ENCODE data around the gene SULF2.

The SULF2 gene

GRCh38 chr20:47668313-47669151 lies 116.7 kb downstream of the SULF2 start:
- no peak for DNase-seq (ENCODE audit: low read depth, low spot score)
- H3K4me3 ChIP-seq (ENCODE audit: low read length) = no peak overlapping the region

DNA sequence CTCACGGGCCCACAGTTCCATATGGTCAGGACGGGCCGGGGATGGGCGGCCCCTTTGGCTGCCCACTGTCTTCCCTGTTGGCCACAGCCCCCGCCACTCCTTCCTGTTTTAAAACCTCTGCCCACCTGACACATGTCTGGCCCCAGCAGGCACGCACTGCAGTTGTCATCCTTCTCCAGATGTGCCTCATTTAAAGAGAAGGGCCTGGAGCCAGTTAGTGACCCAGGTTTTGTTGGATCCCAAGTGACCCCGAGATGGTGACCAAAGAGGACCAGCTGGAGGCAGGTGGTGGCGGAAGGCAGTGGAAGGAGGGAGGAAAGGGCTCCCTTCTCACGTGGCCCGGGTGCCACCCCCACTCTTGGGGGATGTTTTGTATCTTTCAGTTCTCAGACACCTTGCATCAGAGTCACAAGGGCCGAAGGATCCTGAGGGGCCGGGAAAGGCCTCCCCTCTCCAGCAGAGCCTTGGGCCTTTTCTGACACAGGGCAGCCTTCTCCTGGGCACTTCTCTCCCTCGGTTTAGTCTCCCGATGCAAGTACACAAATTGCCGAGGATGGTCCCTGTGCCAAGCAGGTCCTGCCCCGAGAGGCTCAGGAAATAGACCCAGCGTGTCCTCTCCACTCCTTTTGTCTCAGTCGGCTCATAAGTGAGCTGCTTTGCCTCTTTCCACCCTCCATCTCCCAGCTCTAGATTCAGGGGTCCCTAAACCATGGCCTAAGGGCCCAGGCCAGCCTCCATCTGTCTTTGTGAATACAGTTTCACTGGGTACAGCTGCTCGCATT lies 117.6 kb downstream of the SULF2 start:
- no peak for DNase-seq (ENCODE audit: low read depth, low spot score)
- H3K4me3 ChIP-seq (ENCODE audit: low read length) = no peak overlapping the region

- DNase-seq (ENCODE audit: low read depth, low spot score) = no peak
- H3K4me3 ChIP-seq (ENCODE audit: low read length) = no peak overlapping the region
These were observed 118.2 kb downstream of the SULF2 start for GRCh38 chr20:47667086-47667485.

- DNase-seq (ENCODE audit: low read depth, low spot score) = no peak
- no peak overlapping the region for H3K4me3 ChIP-seq (ENCODE audit: low read length)
These were observed 119.0 kb downstream of the SULF2 start for GRCh38 chr20:47666304-47666703.

DNA sequence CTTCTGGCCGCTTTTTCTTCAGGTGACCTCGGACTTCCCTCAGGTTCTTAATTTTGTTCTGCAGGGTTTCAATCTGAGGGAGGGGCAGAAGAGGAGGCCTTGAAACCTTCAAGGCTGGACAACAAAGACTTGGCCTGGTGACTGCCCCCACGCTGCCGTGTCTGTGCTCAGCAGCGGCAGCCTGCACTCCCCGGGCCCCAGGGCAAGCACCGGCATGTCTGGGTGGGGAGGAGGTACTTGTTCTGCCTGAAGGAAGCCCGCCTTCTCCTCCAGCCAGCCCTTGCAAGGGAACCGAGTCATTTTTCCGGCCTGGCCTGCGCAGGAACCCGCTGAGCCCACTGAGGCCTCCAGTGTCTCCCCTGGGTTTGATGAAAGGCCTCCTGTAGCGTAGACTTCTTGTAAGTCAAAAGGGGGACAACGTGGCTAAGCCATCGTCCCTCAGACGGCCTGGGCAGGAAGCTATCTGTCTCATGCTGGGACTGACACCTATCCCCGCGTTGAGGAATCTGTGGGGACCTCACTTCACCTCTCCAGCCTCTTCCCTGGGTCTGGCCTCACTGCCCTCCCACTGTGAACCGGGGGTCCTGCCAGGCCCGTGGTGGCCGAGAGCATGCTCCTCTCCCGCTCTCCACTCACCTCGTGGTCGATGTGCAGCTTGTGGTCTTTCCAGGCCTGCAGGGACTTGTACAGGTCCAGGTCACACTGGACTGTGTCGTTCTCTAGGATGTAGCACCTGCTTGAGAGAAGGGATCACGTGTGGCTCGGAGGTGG lies 119.9 kb downstream of the SULF2 start:
- H3K4me3 ChIP-seq (ENCODE audit: low read length) = no peak overlapping the region
- no peak for DNase-seq (ENCODE audit: low read depth, low spot score)

- H3K4me3 ChIP-seq (ENCODE audit: low read length) = no peak overlapping the region
- DNase-seq (ENCODE audit: low read depth, low spot score) = no peak
These were observed 120.5 kb downstream of the SULF2 start for GRCh38 chr20:47664744-47665143.

GRCh38 chr20:47664068-47664437 lies 121.2 kb downstream of the SULF2 start:
- no peak for DNase-seq (ENCODE audit: low read depth, low spot score)
- no peak overlapping the region for H3K4me3 ChIP-seq (ENCODE audit: low read length)

DNA sequence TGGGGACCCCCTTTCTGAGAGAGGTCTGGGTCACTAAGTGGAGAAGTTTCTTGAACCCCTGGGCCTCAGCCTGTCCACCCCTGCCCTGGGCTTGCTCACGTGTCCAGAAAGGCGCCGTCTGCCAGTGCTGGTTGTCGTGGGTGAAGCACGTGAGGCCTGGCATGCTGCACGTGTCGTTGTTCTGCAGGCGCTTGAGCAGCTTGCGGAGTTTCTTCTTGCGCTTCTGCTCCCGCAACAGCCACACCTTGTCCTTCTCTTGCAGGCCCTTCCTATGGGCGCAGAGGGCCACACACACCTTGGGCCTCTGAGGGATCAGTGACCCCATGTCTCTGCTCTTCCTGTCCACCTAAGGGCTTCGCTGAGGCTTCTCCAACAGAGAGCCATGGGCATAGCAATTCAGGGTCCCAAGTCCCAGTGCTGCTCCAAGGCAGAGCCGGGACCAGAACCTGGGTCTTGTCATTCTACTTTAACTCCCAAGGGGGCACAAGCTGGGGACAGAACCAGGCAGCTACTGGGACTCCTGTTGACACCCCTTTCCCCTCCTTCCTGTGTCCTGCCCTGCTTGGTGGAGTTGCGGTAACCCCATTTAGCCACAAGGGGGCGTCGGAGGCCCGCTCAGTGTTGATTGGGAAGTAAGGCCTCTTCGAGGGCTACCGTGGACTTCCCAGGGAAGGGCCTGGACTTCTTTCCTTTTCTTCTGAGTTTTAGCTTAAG lies 121.8 kb downstream of the SULF2 start:
- peak; percentile 56 for DNase-seq (ENCODE audit: low read depth, low spot score)

DNA sequence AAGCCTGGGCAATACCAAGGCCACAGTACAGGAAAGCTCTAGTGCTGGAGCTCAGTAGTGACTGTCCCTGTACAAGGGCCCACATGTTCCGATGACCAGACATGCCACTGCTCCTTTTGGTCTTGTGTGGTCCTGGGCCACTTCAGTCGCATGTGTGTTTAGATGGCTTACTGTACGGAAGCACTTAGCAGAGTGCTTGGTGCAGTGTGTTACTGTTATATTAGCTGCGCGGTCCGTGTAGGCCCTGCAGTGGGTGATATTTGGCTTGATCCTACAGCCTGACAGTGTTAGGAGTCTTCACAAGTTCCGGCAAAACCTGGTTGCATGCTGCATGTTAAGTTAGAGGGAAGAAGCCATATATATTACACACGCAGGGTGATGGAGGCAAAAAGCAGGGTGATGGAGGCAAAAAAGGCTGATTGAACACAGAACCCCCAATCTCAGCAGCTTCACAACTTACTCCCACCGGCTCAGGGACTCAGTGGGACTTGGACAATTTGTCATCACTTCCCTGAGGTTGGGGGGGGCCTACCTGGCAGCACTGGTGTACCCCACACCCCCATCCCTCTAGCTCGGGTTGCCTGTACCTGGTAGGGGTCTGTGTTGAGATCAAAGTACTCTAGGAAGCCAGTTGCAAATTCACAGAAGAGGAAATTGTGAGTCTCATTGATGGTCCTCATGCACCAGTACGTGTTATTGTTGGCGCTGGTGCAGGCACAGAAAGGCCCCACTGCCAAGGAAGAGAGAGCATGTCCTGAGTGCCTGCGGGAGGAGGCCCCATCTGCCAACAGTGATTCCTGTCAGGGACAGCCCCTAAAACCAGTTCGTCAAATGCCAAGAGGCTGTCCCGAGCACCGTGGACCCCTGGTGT lies 122.6 kb downstream of the SULF2 start:
- no peak for DNase-seq (ENCODE audit: low read depth, low spot score)
- no peak overlapping the region for H3K4me3 ChIP-seq (ENCODE audit: low read length)

More for the DNA sequence above, 121.8 kb downstream of the SULF2 start:
- H3K4me3 ChIP-seq (ENCODE audit: low read length) = no peak overlapping the region

DNA sequence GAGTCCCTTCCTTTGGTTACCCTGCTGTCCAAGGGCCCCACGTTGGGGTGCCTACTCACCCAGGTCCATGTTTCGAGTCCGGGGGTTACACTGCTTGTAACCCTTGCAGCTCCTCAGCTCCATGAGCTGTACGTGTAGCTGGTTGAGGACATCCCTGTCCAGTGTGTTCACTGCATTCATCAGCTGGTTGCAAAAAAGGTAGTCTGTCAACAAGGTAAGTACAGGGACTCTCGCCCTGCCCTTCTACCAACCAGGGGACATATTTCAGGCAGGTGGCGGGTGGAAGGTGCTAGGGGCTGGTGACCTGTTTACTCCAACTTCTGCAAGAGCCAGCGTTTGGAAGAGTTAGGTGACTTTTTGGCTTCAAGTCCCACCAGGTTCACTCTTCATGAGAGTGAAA lies 123.6 kb downstream of the SULF2 start:
- DNase-seq (ENCODE audit: low read depth, low spot score) = no peak
- H3K4me3 ChIP-seq (ENCODE audit: low read length) = no peak overlapping the region

- no peak for DNase-seq (ENCODE audit: low read depth, low spot score)
- H3K4me3 ChIP-seq (ENCODE audit: low read length) = no peak overlapping the region
These were observed 124.1 kb downstream of the SULF2 start for GRCh38 chr20:47660983-47661700.

DNA sequence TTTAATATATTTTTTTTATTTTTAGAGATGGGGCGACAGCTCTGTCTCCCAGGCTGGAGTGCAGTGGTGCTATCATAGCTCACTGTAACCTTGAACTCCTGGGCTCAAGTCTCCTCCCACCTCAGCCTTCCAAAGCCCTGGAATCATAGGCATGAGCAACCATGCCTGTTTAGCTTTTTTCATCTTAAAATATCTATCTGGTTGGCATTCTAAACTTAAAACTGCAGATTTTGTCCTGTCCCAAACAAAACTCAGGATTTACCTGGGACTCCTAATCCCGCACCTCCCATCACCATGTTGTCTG lies 124.7 kb downstream of the SULF2 start:
- no peak for DNase-seq (ENCODE audit: low read depth, low spot score)
- no peak overlapping the region for H3K4me3 ChIP-seq (ENCODE audit: low read length)

- no peak for DNase-seq (ENCODE audit: low read depth, low spot score)
- no peak overlapping the region for H3K4me3 ChIP-seq (ENCODE audit: low read length)
These were observed 125.2 kb downstream of the SULF2 start for GRCh38 chr20:47659904-47660601.

- H3K4me3 ChIP-seq (ENCODE audit: low read length) = no peak overlapping the region
- DNase-seq (ENCODE audit: low read depth, low spot score) = no peak
These were observed 129.0 kb downstream of the SULF2 start for GRCh38 chr20:47656318-47656717.

- no peak overlapping the region for H3K4me3 ChIP-seq (ENCODE audit: low read length)
These were observed 129.6 kb downstream of the SULF2 start for GRCh38 chr20:47655635-47656034.

DNA sequence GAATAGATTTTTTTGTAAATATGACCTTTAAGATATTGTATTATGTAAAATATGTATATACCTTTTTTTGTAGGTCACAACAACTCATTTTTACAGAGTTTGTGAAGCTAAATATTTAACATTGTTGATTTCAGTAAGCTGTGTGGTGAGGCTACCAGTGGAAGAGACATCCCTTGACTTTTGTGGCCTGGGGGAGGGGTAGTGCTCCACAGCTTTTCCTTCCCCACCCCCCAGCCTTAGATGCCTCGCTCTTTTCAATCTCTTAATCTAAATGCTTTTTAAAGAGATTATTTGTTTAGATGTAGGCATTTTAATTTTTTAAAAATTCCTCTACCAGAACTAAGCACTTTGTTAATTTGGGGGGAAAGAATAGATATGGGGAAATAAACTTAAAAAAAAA lies 130.9 kb downstream of the SULF2 start:
- DNase-seq (ENCODE audit: low read depth, low spot score) = no peak
- no peak overlapping the region for H3K4me3 ChIP-seq (ENCODE audit: low read length)

More at GRCh38 chr20:47655635-47656034, 129.6 kb downstream of the SULF2 start:
- no peak for DNase-seq (ENCODE audit: low read depth, low spot score)

- no peak overlapping the region for H3K4me3 ChIP-seq (ENCODE audit: low read length)
- no peak for DNase-seq (ENCODE audit: low read depth, low spot score)
These were observed 131.4 kb downstream of the SULF2 start for GRCh38 chr20:47653869-47654268.
